Measurements from ENCODE around the gene PROSER1.
"Not testable (repeated sequence)": the region's sequence is repeated elsewhere in the genome, so short reads cannot be mapped to it uniquely, and the experiment has no call there.

The PROSER1 gene

GRCh38 chr13:39023761-39024160 lies 14.1 kb downstream of the PROSER1 start:
- no peak for DNase-seq

DNA sequence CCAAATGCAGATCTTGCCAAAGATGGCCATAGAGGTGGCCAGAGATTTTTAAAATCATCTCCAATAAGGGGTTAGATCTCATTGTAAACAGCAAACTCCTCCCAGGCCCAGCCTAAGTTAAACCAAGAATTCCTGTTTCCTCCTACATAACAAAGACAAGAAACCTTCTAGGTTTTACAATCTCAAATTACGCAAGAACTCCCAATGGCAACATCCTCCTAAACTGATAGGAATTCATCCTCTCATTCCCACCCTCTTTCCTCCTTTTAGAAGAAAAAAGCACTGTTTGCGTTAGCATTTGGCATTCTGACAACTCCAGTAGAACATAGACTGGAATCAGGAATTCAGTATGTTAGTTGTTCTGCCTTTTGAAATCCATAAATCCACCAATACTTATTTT lies 14.6 kb downstream of the PROSER1 start:
- no peak for DNase-seq

GRCh38 chr13:39020853-39021462 lies 16.9 kb downstream of the PROSER1 start:
- no peak for DNase-seq

DNA sequence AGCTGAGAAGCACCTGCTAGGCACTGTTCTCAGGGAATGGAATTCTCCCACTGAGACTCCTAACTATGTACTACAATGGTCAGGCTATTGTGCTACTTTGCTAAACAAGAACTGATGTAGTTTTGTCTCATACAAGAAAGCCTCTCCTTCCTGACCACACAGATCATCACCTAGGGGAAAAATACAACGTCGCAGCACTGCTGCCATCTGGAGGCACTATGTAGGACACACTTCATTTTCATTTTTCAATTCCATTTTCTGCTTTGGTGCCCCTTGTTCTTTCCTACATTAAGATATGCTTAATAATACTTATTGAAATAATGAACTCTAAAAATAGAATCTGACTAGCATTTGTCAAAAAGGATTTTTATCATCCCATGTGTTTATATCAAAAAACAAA lies 21.1 kb downstream of the PROSER1 start:
- peak; percentile 74 for DNase-seq

GRCh38 chr13:39016087-39016486 lies 21.8 kb downstream of the PROSER1 start:
- no peak for DNase-seq

DNA sequence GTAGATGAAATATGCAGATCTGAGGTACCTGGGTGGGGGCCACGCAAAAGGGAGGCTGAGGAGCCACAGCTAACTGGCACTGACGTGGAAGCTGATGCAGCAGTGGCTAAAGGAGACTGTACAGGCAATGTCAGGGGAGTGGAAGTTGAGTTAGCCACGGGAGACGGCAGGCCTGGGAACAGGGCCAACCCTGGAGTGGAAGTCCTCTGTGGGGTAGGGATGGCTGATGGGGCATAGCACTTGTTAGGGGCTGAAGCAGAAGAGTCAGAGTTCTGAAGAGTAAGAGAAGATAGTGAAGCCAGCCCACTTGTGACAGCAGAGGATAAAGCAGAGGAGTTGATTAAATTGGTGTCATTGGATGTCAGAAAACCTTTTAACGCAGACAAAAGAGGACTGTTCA lies 24.4 kb downstream of the PROSER1 start:
- no peak for DNase-seq

DNA sequence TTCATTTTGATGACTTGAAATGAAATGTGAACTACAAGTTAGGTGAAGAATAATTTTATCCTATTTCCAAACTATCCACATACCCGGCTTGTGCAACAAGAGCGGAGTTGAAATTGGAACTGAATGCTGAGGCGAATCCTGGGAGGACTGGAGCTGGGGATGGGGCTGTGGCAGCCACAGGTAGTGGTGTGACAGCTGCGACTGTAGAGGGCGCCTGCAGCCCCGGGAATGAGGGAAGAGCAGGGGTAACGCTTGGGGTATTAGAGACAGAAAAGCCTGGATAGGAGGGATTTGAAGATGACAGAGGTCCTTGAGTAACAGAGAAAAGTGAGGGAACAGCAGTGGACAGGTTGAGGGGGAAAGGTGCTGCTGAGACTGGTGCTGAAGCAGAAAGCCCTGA lies 25.3 kb downstream of the PROSER1 start:
- DNase-seq, result no peak

GRCh38 chr13:39006371-39007111 lies 31.3 kb downstream of the PROSER1 start:
- not testable (repeated sequence) for DNase-seq

DNA sequence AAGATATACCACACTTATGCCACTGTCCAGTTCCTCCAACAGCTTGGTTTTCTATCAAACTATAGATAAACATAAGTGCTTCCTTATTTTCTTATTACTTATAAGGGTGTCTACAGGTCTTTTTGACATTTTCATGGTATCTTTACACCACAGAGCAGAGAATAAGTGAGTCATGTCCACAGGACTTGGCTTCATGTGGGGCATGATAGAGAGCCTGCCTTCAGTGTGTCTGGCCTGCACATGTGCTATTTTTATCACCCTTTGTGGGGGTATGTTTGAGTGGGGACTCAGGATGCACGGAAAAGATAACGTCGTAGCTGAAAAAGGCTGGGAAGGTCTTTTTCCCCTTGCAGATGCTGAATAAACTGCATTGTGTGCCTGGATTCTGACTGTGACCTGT lies 39.1 kb downstream of the PROSER1 start:
- no peak for DNase-seq

- DNase-seq, result no peak
These were observed 44.5 kb downstream of the PROSER1 start for GRCh38 chr13:38993381-38993780.

DNA sequence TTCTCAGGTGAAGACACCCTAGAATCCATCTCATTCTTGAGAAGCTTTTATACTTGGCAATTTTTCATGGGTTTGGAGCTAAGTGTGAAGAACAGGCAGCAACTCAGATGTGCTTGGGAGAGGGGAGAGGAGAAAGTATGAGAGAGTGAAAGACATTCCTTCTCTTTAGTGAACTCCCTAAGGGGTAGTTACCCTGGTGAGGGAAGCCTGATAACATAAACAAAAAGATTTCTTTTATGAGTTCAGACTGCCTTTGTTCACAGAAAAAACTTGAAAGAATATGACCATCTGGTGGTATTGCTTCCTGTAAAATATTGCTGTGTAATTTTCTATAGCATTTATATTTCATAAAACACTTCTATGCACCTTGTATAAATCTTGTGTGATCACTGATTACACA lies 47.2 kb downstream of the PROSER1 start, which contains the start of gene STOML3:
Gene STOML3, minus strand, starts transcription at position 139 of the 400 bp plus-strand sequence. Its CDS starts 110 bp downstream, at position 29.
- DNase-seq, result peak; percentile 10

GRCh38 chr13:38981096-38981495 lies 56.8 kb downstream of the PROSER1 start:
- no peak for DNase-seq

GRCh38 chr13:38980750-38981078 lies 57.2 kb downstream of the PROSER1 start:
- peak; percentile 56 for DNase-seq

DNA sequence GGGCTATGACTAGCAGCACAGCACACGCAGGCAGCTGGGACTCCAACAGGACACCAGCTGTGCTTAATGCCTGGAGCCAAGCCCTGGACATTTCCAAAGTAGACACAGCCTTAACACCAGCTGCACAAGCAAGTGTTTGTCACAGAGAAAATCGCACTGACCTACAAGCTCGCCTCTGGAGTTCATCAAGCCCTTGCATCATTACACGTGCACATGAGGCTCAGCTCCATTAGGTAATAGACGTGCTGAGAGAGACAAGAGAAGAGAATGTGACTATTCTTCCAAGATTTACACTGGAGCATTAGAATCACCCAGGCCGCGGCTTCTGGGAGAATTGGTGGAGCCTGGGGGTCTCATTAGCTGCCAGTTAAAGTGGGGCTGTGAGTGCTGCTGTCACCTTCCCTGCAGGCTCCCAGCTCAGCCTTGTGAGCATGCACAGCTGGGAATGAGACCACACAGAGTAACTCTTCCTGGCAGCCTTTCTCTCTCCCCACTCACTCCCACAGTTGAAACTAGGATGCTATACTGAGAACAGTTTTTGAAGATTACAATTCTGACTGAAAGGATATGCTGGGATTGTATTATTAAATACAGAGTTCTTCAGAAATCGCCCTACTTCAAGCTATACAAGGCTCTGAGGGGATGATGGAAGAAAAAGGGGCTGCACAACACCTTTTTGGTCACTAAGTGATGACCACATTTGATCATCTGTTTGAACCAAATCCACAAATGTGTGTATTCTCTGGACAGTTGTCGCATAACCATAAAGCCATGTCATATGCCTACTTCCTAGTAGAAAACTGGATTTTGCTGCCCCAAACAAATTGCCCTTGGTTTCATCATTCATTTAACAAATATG lies 57.8 kb downstream of the PROSER1 start:
- DNase-seq, result peak; percentile 93

DNA sequence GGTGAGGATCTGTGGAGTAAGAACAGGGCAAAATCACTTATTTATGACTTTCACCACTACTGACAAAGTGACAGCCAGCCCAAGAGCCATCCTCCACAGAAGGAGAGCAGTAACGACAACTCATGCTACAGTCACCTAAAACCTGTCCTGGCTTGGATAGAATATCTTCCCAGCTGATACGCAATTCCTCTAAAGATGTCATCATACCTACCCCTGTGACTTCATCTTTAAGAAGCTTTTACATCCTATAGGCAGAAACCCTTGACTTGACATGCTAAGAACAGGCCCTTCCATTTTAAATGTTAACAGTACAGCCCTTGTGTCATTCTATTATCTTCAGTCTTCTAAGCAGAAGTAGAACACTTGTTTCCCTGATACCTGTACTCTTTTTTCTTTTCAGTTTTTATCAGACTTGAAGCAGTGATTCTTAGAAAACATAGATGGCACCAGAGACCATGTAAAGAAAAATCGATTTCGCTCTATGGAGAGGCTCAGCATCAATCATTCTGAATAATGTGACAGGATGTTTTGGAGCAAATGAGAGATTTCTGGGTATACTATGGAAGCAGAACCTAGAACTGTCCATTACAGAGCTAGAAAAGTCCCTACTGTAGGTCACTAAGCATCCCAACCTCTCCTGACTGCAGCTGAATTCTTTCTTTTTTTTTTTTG lies 67.4 kb downstream of the PROSER1 start:
- DNase-seq, result peak; percentile 11

DNA sequence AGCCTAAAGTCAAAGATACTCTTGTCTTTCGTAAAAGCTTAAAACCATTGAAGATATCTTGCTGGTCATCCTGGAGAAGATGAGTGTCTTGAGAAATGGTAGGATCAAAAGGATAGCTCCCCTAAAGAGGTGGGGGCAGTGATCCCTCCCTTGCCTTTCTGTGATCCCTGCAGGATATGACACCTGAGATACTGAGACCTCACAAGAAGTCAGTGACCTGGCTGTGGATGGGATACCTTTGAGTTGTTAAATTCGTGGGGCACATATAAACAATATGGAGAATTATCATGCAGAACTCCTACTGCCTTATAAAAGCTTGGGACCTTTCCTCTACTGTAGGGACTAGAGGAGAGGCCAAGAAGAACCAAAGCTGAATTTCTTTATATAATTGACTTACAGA lies 68.7 kb downstream of the PROSER1 start:
- DNase-seq, result no peak

DNA sequence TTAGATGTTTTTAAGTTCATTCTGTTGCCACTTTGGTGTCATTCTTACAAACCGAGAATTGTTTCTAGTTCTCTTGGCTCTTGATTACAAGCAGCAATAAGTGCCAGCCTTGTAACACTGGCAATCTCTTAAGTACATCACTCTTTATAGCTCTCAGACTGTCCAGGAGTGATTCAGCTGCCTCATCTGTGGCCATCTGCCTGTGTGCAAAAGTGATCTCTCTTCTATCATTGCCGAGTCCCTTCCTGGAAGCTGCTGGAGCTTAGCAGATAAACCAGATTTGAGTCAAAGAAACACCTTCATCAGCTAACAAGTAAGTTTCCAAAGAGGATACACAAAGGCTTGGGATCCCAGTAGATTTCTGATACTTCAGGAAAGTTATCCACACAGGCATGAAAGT lies 70.4 kb downstream of the PROSER1 start:
- no peak for DNase-seq

GRCh38 chr13:38965281-38965680 lies 72.6 kb downstream of the PROSER1 start:
- no peak for DNase-seq

DNA sequence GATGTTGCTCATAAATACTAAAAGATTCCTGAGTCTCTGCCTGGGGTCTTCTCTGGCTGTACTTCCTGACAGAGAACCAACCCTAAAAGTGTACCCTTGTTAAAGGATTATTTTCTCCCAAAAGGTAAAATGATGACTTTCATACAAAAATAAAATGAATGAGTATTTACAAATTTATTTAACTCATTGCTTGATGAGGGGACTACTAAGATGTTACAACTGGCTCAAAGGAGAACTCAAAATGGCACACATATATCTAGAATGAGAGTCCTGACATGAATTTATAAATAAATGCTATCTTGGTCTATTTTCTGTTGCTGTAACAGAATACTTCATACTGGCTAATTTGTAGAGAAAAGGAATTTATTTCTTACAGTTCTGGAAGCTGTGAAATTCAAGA lies 77.7 kb downstream of the PROSER1 start:
- no peak for DNase-seq
